Lung (tissue), 12 donors: ENCODE results near the gene FXYD2. TPM values are rescaled to one million over a fixed set of nuclear protein-coding genes. Genes with fewer than 3 reads are reported as not detected.
A peak's percentile ranks its signal among the peaks of the same experiment; 100 is the strongest.

Experiments
- ATAC-seq: fragments of 200-7000 bp; cut with Tn5 transposase; one replicate; pipeline ENCODE4 v1.9.1; 2020; ENCODE audit warnings: moderate number of reproducible peaks; ENCODE audit not compliant: insufficient read depth, low FRiP score
- DNase-seq, 3 donors: peaks; one replicate each; pipeline ENCODE4 v3.0.0-alpha.2; 2013 to 2017
- H3K27ac ChIP-seq, 2 donors: one replicate each; pipeline ENCODE4 v1.5.1; 2013; ENCODE audit warnings: mild to moderate bottlenecking in 2 of 2, moderate library complexity in 2 of 2, control low read depth in 1 of 2, inconsistent platforms in 1 of 2, low read depth in 1 of 2, low read length in 1 of 2
- H3K27me3 ChIP-seq, 3 donors: one replicate each; pipeline ENCODE4 v1.5.1; 2013; ENCODE audit warnings: low read length in 2 of 3; ENCODE audit not compliant: control insufficient read depth in 3 of 3, insufficient read depth in 3 of 3
- H3K36me3 ChIP-seq, 4 donors: one replicate each; pipeline ENCODE4 v1.5.1; 2013; ENCODE audit warnings: low read length in 4 of 4, mild to moderate bottlenecking in 1 of 4, moderate library complexity in 1 of 4; ENCODE audit not compliant: control insufficient read depth in 4 of 4, insufficient read depth in 4 of 4
- H3K4me1 ChIP-seq, 5 donors: one replicate each; pipeline ENCODE4 v1.5.1; 2013; ENCODE audit warnings: low read length in 5 of 5, mild to moderate bottlenecking in 2 of 5, moderate library complexity in 1 of 5; ENCODE audit not compliant: control insufficient read depth in 5 of 5, insufficient read depth in 5 of 5
- H3K4me3 ChIP-seq: one replicate; pipeline ENCODE4 v1.5.1; 2013; ENCODE audit warnings: mild to moderate bottlenecking, control low read depth, moderate library complexity
- H3K9ac ChIP-seq, 2 donors: one replicate each; pipeline ENCODE4 v1.5.1; 2013; ENCODE audit warnings: low read length in 2 of 2, control low read depth in 1 of 2; ENCODE audit not compliant: insufficient read depth in 1 of 2
- H3K9me3 ChIP-seq, 4 donors: one replicate each; pipeline ENCODE4 v1.5.1; 2013; ENCODE audit warnings: low read length in 3 of 4, mild to moderate bottlenecking in 1 of 4, moderate library complexity in 1 of 4; ENCODE audit not compliant: control insufficient read depth in 4 of 4, insufficient read depth in 3 of 4
- CTCF ChIP-seq: IDR thresholded peaks from 2 replicates; pipeline ENCODE4 v1.5.1; 2012; ENCODE audit warnings: mild to moderate bottlenecking; ENCODE audit errors: control extremely low read depth, extremely low read depth
- WGBS, 2 donors: extraction: QIAGEN DNeasy Blood & Tissue Kit; methylation state at CpG; one replicate each; pipeline ENCODE4 v1.1.7; 2013; 5-methylcytosine and 5-hydroxymethylcytosine counted together
- polyA plus RNA-seq, 2 donors: library from polyadenylated mRNA; stranded (reverse); fragments of 200-250 nt; gene quantifications; one replicate each; pipeline ENCODE4 v1.2.1, GENCODE V29; 2013
- total RNA-seq, 2 donors: library from RNA; depleted of rRNA in 1 of 2; stranded (reverse); fragments of >200 nt in 1 of 2; gene quantifications; one replicate each; pipeline ENCODE4 v1.2.1, GENCODE V29; 2014 to 2021
- donor health status: control.
- donor health status: control.
- donor health status: Bipolar disorder and iron deficiency.
- donor health status: healthy.
- donor health status: DM: yes; HTN: yes; CAD: no.

FXYD2 gene
- total and polyA plus RNA-seq, 4 donors, result 1.6 to 6.9 (median 3.7) TPM

- Histone ChIP-seq H3K27ac (no peak within 1 kb of the TSS), H3K4me1 (peaks cover 0 to 12% (median 0%) of the 10 kb centered on the region in 5 donors), H3K27me3 (peaks cover 0 to 77% (median 32%) of the 10 kb centered on the region in 3 donors), H3K4me3 (no peak within 1 kb of the TSS), H3K36me3 (no peaks in the 10 kb centered on the region), H3K9me3 (no peaks in the 10 kb centered on the region), H3K9ac (no peak within 1 kb of the TSS)
- DNase-seq (no peak), ATAC-seq (peak; percentile 54)
- no peak for TF ChIP-seq CTCF
- WGBS, 2 donors, result 5 to 13% methylated on average over 36 to 66 of the region's 66 CpGs
Observed at GRCh38 chr11:117796872-117797529, 27.5 kb downstream of the FXYD2 start, which contains the start of gene DSCAML1. TSS of gene DSCAML1 (minus strand) at chr11:117797216. CDS start at chr11:117797079, 137 bp downstream.

GRCh38 chr11:117796456-117796871, 28.1 kb downstream of the FXYD2 start:
- DNase-seq (no peak), ATAC-seq (no peak)
- Histone ChIP-seq H3K27me3 (peaks cover 0 to 74% (median 32%) of the 10 kb centered on the region in 3 donors), H3K9ac (no peak overlapping the region), H3K4me1 (peaks cover 0 to 12% (median 0%) of the 10 kb centered on the region in 5 donors), H3K9me3 (no peaks in the 10 kb centered on the region), H3K4me3 (no peak overlapping the region), H3K36me3 (no peaks in the 10 kb centered on the region), H3K27ac (no peak overlapping the region)
- WGBS, 2 donors, result 2 to 5% methylated on average over 35 of the region's 35 CpGs
- TF ChIP-seq CTCF, result no peak

- Histone ChIP-seq H3K36me3 (no peaks in the 10 kb centered on the region), H3K4me3 (no peak overlapping the region), H3K27me3 (peaks cover 0 to 76% (median 32%) of the 10 kb centered on the region in 3 donors), H3K4me1 (peaks cover 0 to 12% (median under 1%) of the 10 kb centered on the region in 5 donors), H3K27ac (no peak overlapping the region), H3K9ac (no peak overlapping the region), H3K9me3 (no peaks in the 10 kb centered on the region)
- no peak for DNase-seq
- ATAC-seq, result no peak
- 7% methylated on average over 52 to 53 of the region's 53 CpGs for WGBS, 2 donors
- no peak for TF ChIP-seq CTCF
Observed at GRCh38 chr11:117795638-117796455, 28.7 kb downstream of the FXYD2 start.
